Activated CD8-positive, alpha-beta T cell treated with anti-CD3 and anti-CD28 coated beads for 36 hours (primary cell): Measurements from ENCODE around the gene ITPRIP. TPM values are rescaled to one million over a fixed set of nuclear protein-coding genes. Genes with fewer than 3 reads are reported as not detected.

ENCODE experiments used
- ATAC-seq: fragments of 200-7000 bp; cut with Tn5 transposase; one replicate; pipeline ENCODE4 v1.10.0; 2021; ENCODE audit warnings: mild to moderate bottlenecking, moderate library complexity
- CTCF ChIA-PET: fragments of 350-600 bp; sonication (Branson Sonifier 250); formaldehyde crosslinking; loops from one replicate; lab custom pipeline; 2021; ENCODE audit warnings: antibody characterized with exemption; lab: Charles Lee
- POLR2A ChIA-PET: fragments of 350-600 bp; sonication (Branson Sonifier 250); formaldehyde crosslinking; loops from one replicate; lab custom pipeline; 2021; ENCODE audit warnings: antibody characterized with exemption; lab: Charles Lee
- DNase-seq: peaks from one replicate; pipeline ENCODE4 v3.0.0-alpha.2; 2020
- H3K27ac Mint-ChIP-seq: one replicate; pipeline ENCODE4 v1.8.0; 2021; ENCODE audit warnings: mild to moderate bottlenecking, mixed read lengths
- H3K27me3 Mint-ChIP-seq: one replicate; pipeline ENCODE4 v1.8.0; 2021; ENCODE audit warnings: mixed read lengths
- H3K36me3 Mint-ChIP-seq: one replicate; pipeline ENCODE4 v1.8.0; 2021; ENCODE audit warnings: low read depth, mixed read lengths
- H3K4me1 Mint-ChIP-seq: one replicate; pipeline ENCODE4 v1.8.0; 2021; ENCODE audit warnings: low read depth, mixed read lengths
- H3K4me3 Mint-ChIP-seq: one replicate; pipeline ENCODE4 v1.8.0; 2021; ENCODE audit warnings: mild to moderate bottlenecking, moderate library complexity, mixed read lengths
- H3K9me3 Mint-ChIP-seq: one replicate; pipeline ENCODE4 v1.8.0; 2021; ENCODE audit warnings: mixed read lengths
- intact Hi-C: fragments of 100-400 bp; cut with micrococcal nuclease; formaldehyde crosslinking; loops from one replicate; pipeline ENCODE4 v1.10.0; 2022
- total RNA-seq, 2 experiments: library from RNA; stranded (reverse); gene quantifications; one replicate each; pipeline ENCODE4 v1.2.3, GENCODE V29; 2021
- TF ChIP-seq, protein P1 (sequence below): fragments of 200-600 bp; IDR thresholded peaks from one replicate; pipeline ENCODE4 v1.8.0; 2022; ENCODE audit warnings: antibody characterized with exemption, mild to moderate bottlenecking

ITPRIP gene
- total RNA-seq, 2 experiments from 2014 or later, result 18.3 to 18.9 TPM

DNA sequence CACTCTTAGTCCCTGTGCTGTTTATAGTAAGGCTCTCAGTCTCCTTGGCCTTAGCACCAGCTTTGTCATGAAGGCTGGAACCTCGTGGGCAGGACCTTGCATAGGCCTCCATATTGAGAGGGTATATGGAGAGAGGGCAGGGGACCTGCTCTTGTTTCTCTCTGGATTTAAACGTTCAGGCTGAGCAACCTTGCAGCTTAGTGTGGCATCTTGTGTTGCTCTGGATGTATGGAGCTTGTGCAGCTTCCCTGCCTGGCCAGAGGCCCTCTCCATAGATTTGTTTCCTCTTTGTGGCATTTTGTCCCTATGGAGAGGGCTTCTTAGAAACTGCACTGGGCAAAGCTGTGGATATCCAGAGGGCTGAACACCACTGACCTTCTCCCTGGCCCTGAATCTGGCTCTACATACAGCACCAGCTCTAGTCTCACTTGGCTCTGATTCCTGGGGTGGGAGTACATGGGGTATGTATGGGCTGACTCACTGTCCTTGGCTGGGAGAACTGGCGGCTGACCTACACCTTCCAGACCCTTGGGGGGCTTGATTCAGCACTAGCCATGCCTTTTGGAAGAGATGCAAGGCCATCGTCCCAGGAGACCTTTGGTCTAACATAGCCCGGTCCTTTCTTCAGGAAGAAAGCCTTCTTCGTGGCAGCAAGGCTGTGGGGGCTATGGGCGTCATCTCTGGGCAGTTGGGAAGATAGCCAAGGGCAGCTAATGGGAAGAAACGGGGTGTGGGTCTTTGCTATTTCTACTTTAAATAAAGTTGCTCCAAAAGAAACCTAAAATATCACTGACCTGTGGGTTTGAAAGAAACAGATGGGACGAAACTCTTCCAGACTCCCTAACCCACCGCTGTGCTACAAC is 30.5 kb downstream of the ITPRIP start:
- H3K4me3 Mint-ChIP-seq, result no peak overlapping the region
- H3K4me1 Mint-ChIP-seq, result peaks cover 64% of the 10 kb centered on the region
- intact Hi-C loops, result no loop called here

DNA sequence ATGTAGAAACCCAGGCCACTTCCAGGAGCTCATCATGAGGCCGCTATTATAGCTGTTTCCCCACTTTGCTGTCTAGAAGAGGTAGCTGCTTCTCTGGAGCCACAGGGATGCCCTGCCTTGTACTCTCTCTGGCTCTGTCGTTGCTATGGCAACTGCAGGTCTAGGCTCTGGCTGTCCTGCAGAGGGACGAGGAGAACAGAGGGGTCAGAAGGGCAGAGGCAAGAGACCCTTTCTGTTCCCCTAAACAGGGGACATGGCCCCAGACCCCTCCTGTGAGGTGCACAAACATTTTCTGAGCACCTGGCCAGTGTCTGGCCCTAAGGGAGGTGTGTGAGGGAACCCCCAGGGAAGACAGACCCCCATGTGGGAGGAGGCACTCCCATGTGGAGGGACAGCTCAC is 31.4 kb downstream of the ITPRIP start:
- CTCF ChIA-PET, result interaction anchor here (0.8 to 9.0 kb wide), 15 partner anchors 9 to 273 kb away, joined by 3 to 198 read pairs (median 14); partner anchors contain the start of genes CFAP58, GSTO2 and ITPRIP
- peaks cover 63% of the 10 kb centered on the region for H3K4me1 Mint-ChIP-seq
- H3K27ac Mint-ChIP-seq, result no peak overlapping the region
- H3K4me3 Mint-ChIP-seq, result no peak overlapping the region
- intact Hi-C loops, result no loop called here
- H3K36me3 Mint-ChIP-seq, result peaks cover 22% of the 10 kb centered on the region
- TF ChIP-seq, protein P1, sequence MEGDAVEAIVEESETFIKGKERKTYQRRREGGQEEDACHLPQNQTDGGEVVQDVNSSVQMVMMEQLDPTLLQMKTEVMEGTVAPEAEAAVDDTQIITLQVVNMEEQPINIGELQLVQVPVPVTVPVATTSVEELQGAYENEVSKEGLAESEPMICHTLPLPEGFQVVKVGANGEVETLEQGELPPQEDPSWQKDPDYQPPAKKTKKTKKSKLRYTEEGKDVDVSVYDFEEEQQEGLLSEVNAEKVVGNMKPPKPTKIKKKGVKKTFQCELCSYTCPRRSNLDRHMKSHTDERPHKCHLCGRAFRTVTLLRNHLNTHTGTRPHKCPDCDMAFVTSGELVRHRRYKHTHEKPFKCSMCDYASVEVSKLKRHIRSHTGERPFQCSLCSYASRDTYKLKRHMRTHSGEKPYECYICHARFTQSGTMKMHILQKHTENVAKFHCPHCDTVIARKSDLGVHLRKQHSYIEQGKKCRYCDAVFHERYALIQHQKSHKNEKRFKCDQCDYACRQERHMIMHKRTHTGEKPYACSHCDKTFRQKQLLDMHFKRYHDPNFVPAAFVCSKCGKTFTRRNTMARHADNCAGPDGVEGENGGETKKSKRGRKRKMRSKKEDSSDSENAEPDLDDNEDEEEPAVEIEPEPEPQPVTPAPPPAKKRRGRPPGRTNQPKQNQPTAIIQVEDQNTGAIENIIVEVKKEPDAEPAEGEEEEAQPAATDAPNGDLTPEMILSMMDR, result no peak
- ATAC-seq (no peak), DNase-seq (no peak)
- H3K9me3 Mint-ChIP-seq, result peaks cover 4% of the 10 kb centered on the region
- POLR2A ChIA-PET, result interaction anchor here (0.6 to 2.2 kb wide), 8 partner anchors 12 to 44 kb away, joined by 3 to 13 read pairs (median 4); partner anchors contain the start of gene ITPRIP
- H3K27me3 Mint-ChIP-seq, result peaks cover 5% of the 10 kb centered on the region

More for the DNA sequence above, 30.5 kb downstream of the ITPRIP start:
- peaks cover 5% of the 10 kb centered on the region for H3K27me3 Mint-ChIP-seq
- TF ChIP-seq, protein P1, result no peak
- peaks cover 4% of the 10 kb centered on the region for H3K9me3 Mint-ChIP-seq
- DNase-seq (no peak), ATAC-seq (no peak)
- ChIA-PET POLR2A (interaction anchor here (0.9 to 2.2 kb wide), 5 partner anchors 13 to 44 kb away, joined by 3 to 12 read pairs (median 5); partner anchors contain the start of gene ITPRIP), CTCF (interaction anchor here (1.0 to 9.0 kb wide), 11 partner anchors 8 to 44 kb away, joined by 3 to 198 read pairs (median 23); partner anchors contain the start of genes CFAP58, GSTO2 and ITPRIP)
- H3K36me3 Mint-ChIP-seq, result peaks cover 26% of the 10 kb centered on the region
- peak overlapping the region; percentile 74 for H3K27ac Mint-ChIP-seq

DNA sequence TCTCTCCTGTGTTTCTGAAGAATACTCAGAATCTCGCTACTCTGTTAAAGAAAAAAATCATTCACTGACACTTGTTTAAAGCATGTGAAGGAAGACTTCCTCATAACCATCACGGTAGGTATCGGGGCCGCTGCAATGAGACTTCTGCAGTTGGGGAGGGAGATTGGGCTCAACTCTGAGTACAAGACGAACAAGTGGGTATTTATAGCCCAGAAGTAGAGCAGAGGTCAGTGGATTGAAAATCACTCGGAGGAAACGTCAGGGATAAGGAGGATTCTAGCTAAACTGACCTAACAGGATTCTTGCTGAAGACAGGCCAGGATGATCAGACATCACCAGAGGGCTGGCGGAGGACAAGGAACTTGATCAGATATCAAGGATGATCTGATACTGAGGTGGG is 33.3 kb downstream of the ITPRIP start:
- POLR2A ChIA-PET, result interaction anchor here (0.6 to 1.9 kb wide), 4 partner anchors 21 to 68 kb away, joined by 3 to 13 read pairs (median 4); partner anchors contain the start of gene ITPRIP
- TF ChIP-seq, protein P1, result no peak
- Mint-ChIP-seq H3K4me3 (no peak overlapping the region), H3K27me3 (peaks cover 5% of the 10 kb centered on the region), H3K4me1 (peaks cover 70% of the 10 kb centered on the region), H3K36me3 (peaks cover 6% of the 10 kb centered on the region), H3K27ac (no peak overlapping the region), H3K9me3 (peaks cover 4% of the 10 kb centered on the region)
- ATAC-seq (no peak), DNase-seq (no peak)
- CTCF ChIA-PET, result interaction anchor here (1.2 to 9.0 kb wide), 17 partner anchors 11 to 284 kb away, joined by 3 to 198 read pairs (median 14); partner anchors contain the start of genes CFAP58 and ITPRIP
- intact Hi-C loops, result loop anchor here (1.0 kb wide), 1 partner anchor 45 kb away; no protein-coding TSS in a partner anchor

DNA sequence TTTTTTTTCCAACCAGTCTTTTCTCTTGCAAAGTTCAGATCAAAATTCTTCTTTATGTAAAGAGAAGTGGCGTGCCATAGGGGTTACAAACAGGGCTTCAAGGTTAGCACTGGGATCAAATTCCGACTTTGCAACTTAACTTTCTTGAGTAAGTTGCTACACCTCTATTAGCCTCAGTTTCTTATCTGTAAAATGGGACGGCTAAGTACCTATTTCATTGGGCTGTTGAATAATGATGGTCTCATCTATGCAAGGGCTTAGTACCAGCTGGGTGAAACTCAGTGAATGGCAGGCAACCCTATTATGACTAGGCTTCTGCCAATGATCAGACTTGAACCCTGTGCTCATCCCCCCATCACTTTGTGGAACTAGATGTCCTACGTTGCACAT is 33.9 kb downstream of the ITPRIP start:
- TF ChIP-seq, protein P1, result no peak
- Mint-ChIP-seq H3K9me3 (peaks cover 4% of the 10 kb centered on the region), H3K4me1 (peaks cover 65% of the 10 kb centered on the region), H3K36me3 (peaks cover 6% of the 10 kb centered on the region), H3K4me3 (no peak overlapping the region), H3K27ac (no peak overlapping the region), H3K27me3 (peaks cover 5% of the 10 kb centered on the region)
- intact Hi-C loops, result no loop called here
- ChIA-PET POLR2A (interaction anchor here (0.6 to 1.1 kb wide), 3 partner anchors 22 to 68 kb away, joined by 3 to 4 read pairs (median 3); no protein-coding TSS in a partner anchor), CTCF (interaction anchor here (1.7 to 9.0 kb wide), 9 partner anchors 11 to 48 kb away, joined by 8 to 198 read pairs (median 28); partner anchors contain the start of genes CFAP58 and ITPRIP)
- ATAC-seq (no peak), DNase-seq (no peak)
